Muscle layer of duodenum (tissue), 2 donors: ENCODE results near the gene NUPR1.
"Not testable (repeated sequence)": the region's sequence is repeated elsewhere in the genome, so short reads cannot be mapped to it uniquely, and the experiment has no call there.

Experiments used
- H3K27ac ChIP-seq: one replicate; pipeline ENCODE4 v1.7.0; 2013; ENCODE audit warnings: mild to moderate bottlenecking, low read length
- H3K27me3 ChIP-seq: one replicate; pipeline ENCODE4 v1.7.0; 2013; ENCODE audit warnings: low read depth, mild to moderate bottlenecking, control low read depth, low read length
- H3K36me3 ChIP-seq, 2 donors: one replicate each; pipeline ENCODE4 v1.7.0; 2013; ENCODE audit warnings: low read length in 2 of 2, control low read depth in 1 of 2, mild to moderate bottlenecking in 1 of 2; ENCODE audit not compliant: insufficient read depth in 2 of 2, control insufficient read depth in 1 of 2
- H3K4me1 ChIP-seq, 2 donors: one replicate each; pipeline ENCODE4 v1.7.0; 2013; ENCODE audit warnings: low read length in 2 of 2, mild to moderate bottlenecking in 2 of 2, control low read depth in 1 of 2, moderate library complexity in 1 of 2; ENCODE audit not compliant: insufficient read depth in 2 of 2, control insufficient read depth in 1 of 2
- H3K4me3 ChIP-seq, 2 donors: one replicate each; pipeline ENCODE4 v1.7.0; 2013; ENCODE audit warnings: low read length in 2 of 2, low read depth in 1 of 2, mild to moderate bottlenecking in 1 of 2
- H3K9me3 ChIP-seq, 2 donors: one replicate each; pipeline ENCODE4 v1.7.0; 2013; ENCODE audit warnings: low read length in 2 of 2, control low read depth in 1 of 2, mild to moderate bottlenecking in 1 of 2; ENCODE audit not compliant: control insufficient read depth in 1 of 2
- donor health status: healthy.

The NUPR1 gene

DNA sequence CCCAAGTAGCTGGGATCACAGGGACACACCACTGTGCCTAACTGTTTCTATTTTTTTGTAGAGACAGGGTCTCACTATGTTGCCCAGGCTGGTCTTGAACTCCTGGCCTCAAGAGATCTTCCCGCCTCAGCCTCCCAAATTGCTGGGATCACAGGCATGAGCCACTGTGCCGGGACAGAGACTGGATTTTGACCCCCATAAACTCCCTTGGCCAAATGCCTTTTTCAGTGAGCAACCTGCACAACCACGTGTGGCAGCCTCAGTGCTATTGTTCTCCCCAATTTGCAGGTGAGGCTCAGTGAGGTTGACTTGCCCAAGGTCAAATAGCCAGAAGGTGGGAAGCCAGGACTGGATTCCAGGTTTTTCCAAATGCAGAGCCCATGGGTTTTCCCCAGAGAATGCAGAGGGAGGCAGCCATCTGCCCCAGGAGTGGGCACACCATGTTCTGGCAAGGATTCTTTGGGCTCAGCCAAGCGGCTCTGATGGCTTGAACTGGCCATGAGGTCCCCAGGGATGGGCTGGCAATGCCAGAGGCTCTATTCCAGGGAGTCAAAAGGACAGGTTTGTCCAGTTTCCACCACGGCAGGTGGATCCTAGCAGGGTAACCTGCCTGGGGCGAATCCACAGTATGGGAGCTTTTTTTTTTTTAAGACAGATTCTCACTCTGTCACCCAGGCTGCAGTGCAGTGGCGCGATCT lies 33.9 kb downstream of the NUPR1 start:
- H3K4me3 ChIP-seq = no peak overlapping the region
- no peak overlapping the region for H3K27ac ChIP-seq

DNA sequence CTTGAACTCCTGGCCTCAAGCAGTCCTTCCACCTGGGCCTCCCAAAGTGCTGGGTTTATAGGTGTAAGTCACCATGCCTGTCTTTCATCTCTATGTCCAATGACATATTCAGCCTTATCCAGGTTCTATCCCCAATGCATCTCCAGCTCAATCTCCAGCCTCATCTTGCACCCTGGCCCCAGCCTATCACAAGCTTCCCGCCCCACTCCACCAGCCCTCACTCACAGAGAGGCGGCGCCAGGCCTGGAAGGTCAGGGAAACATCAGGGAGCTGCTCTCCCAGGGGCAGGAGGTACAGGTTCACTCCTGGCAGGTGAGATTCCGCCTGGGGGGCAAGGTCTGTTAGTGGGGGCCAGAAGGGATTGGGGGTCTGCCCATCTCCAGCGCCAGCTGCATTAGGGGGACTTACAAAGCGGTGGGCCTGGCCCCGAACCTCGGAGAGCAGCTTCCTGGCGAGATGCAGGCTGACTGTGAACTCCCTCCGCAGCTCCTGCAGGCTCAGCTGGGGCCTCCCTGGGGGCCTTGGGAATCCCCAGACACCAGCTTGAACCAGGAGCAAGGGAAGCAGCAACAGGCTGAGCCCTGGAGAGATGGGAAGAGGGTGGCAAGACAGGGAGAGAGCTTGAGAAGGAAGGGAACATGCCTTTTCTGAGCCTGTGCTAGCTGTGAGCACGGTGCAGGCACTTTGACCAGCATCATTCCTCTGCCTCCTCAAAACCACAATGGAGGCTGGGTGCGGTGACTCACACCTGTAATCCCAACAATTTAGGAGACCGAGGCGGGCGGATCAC lies 35.1 kb downstream of the NUPR1 start:
- Histone ChIP-seq H3K4me1 (no peaks in the 10 kb centered on the region), H3K36me3 (no peaks in the 10 kb centered on the region), H3K9me3 (no peaks in the 10 kb centered on the region), H3K27ac (no peak overlapping the region), H3K27me3 (no peaks in the 10 kb centered on the region), H3K4me3 (no peak overlapping the region)

More for the DNA sequence above, 33.9 kb downstream of the NUPR1 start:
- Histone ChIP-seq H3K36me3 (no peaks in the 10 kb centered on the region), H3K27me3 (no peaks in the 10 kb centered on the region), H3K4me1 (no peaks in the 10 kb centered on the region), H3K9me3 (no peaks in the 10 kb centered on the region)

DNA sequence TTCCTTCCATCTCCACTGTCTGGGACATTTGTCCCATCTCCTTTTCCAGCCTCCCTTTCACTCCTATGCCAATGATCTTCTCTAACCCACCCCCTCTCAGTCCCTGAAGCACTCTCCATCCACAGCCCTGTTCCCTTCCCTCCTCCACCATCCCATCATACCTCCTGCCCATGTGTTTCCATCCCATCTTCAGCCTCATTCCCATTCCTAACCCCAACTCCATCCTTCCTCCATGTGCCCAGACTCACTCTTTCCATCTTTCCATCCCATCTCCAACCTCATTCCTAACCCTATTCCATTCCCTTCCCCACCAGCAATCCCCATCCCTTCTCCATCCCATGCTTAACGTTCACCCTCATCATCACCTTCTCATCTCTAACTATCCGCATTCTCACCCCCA lies 36.5 kb downstream of the NUPR1 start:
- Histone ChIP-seq H3K9me3 (no peaks in the 10 kb centered on the region), H3K4me3 (no peak overlapping the region), H3K36me3 (no peaks in the 10 kb centered on the region), H3K27ac (no peak overlapping the region), H3K27me3 (no peaks in the 10 kb centered on the region), H3K4me1 (no peaks in the 10 kb centered on the region)

DNA sequence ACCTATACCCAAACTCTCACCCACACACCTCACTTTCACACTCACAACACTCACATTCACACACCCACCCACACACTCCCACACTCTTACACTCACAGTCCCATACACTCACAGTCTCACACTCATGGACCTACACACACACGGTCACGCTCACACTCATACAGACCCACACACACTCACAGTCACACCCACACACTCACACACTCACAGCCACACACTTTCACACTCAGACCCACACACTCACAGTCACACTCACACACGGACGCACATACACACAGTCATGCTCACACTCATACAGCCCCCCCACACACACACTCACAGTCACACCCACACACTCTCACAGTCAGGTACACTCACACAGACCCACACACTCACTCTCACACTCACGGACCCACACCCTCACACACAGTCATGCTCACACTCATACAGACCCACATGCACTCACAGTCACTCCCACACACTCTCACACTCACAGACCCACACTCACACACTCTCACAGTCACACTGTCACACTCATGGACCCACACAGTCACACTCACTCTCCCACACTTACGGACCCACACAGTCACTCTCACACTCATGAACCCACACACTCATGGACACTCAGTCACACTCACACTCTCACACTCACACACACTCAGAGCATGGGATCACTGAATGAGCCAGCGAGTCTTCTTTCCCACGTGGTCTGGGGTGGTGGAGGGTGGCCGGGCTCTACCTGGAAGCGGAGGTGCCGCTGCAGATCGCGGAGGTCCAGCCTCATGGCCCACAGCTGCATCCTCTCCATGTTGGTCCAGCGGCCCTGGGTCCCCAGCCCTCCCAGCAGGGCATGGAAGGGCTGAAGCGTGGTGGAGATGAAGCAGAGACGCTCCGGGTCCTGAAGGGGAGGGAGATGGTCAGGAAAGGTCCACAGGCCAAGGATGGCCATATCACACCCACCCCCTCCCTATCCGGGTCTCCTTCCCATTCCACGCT lies 37.2 kb downstream of the NUPR1 start:
- Histone ChIP-seq H3K9me3 (no peaks in the 10 kb centered on the region), H3K36me3 (no peaks in the 10 kb centered on the region), H3K4me1 (no peaks in the 10 kb centered on the region), H3K27me3 (no peaks in the 10 kb centered on the region), H3K27ac (no peak overlapping the region), H3K4me3 (no peak overlapping the region)

DNA sequence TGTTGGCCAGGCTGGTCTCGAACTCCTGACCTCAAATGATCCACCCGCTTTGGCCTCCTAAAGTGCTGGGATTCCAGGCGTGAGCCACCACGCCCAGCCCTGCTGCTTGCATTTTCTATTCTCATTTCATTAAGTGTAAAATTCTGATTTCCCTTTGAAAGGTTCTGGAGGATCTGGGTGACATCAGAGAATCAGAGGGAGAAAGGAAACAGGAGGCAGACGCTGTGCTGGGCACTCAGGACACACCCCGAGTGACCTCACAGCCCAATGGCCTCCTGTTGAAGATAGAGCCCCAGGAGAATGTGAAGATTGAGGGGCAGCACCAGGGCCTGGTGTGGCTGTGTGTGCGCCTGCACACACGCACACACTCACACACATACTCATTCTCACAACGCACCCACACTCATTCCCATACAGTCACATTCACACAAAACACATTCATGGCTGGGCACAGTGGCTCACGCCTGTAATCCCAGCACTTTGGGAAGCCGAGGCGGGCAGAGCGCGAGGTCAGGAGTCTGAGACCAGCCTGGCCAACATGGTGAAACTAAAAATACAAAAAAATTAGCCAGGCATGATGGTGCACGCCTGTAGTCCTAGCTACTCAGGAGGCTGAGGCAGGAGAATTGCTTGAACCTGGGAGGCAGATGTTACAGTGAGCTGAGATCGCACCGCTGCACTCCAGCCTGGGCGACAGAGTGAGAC lies 38.1 kb downstream of the NUPR1 start:
- not testable (repeated sequence) for H3K36me3 ChIP-seq, H3K27ac ChIP-seq, H3K4me3 ChIP-seq, H3K9me3 ChIP-seq, H3K4me1 ChIP-seq, H3K27me3 ChIP-seq

DNA sequence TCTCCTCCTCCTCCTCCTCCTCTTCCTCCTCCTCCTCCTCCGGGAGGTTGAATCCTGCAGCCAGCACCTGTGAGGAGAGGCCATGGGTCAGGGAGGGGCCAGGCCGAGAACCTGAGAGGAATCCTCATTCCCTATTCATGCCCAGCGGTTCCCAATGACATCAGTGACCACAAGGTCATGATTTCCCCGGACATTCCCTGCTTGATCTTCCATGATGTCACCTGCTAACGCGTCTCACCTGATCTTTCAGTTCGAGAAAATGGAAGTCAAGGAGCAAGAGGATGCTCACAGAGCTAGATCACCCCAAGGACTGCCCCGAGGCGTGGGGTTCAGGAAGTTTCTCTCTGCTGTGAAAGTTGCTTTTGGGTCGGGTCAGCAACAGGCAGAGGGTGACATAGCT lies 38.9 kb downstream of the NUPR1 start:
- Histone ChIP-seq H3K27ac (no peak overlapping the region), H3K4me1 (no peaks in the 10 kb centered on the region), H3K4me3 (no peak overlapping the region), H3K9me3 (no peaks in the 10 kb centered on the region), H3K36me3 (no peaks in the 10 kb centered on the region), H3K27me3 (no peaks in the 10 kb centered on the region)

DNA sequence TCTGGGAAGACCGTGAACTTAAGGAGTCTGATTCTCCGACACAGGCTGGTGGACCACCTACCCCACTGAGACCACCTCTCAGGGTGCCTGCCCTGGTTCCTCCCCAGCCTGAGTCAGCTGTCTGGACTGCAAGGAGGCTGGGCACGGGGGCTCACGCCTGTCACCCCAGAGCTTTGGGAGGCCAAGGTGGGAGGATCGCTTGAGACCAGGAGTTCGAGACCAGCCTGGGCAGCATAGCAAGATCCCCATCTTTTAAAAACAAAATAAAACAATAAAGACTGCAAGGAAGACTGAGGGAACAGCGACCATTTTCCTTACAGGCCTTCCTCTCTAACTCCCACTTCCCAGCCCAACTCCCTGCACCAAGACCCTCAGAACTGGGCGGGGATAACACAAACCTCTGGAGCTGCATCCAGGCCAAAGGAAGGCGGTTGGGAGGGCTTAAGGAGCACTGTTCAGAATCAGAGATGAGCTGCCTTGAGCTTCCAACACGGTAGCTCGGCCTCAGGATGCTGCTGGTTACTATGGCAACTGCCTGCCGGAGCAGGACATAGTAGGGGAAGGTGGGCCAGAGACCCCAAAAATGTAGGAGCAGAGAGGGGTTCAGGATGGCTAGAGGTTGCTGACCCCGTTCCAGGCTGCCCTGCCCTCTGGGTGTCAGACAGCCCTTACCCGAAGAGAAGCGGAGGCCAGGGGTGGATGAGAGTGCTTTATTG lies 40.0 kb downstream of the NUPR1 start:
- H3K9me3 ChIP-seq = no peaks in the 10 kb centered on the region
- no peak overlapping the region for H3K27ac ChIP-seq
- H3K4me3 ChIP-seq = no peak overlapping the region
- H3K4me1 ChIP-seq = no peaks in the 10 kb centered on the region
- H3K27me3 ChIP-seq = no peaks in the 10 kb centered on the region
- no peaks in the 10 kb centered on the region for H3K36me3 ChIP-seq

DNA sequence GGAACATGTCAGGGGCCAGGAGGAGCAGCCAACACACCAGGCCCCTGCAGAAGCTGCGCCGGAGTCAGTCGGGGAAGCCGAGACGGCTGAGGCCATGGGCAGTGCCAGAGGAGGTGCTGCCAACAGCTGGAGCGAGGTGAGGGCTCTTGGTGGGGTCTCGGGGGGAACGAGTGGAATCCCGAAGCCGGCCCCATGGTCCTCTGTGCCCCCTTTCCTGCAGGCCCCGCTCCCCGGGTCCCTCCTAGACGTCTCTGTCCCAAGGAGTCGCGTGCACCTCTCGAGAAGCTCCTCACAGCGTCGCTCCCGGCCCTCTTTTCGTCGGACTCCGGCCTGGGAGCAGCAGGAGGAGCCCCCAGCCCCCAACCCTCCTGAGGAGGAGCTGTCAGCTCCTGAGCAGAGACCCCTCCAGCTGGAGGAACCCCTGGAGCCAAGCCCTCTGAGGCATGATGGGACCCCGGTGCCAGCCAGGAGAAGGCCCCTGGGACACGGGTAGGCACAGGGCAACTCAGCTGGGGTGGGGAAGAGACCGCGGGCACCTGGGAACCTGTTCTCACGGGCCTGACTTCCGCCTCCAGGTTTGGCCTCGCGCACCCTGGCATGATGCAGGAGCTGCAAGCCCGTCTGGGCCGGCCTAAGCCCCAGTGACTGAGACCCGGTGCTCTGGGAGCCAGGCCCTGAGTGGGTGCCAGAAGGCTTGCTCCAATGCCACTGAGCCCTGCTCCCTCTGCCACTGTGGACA lies 40.7 kb downstream of the NUPR1 start:
- Histone ChIP-seq H3K27ac (no peak overlapping the region), H3K4me3 (no peak overlapping the region), H3K27me3 (no peaks in the 10 kb centered on the region), H3K9me3 (no peaks in the 10 kb centered on the region), H3K4me1 (no peaks in the 10 kb centered on the region), H3K36me3 (no peaks in the 10 kb centered on the region)

DNA sequence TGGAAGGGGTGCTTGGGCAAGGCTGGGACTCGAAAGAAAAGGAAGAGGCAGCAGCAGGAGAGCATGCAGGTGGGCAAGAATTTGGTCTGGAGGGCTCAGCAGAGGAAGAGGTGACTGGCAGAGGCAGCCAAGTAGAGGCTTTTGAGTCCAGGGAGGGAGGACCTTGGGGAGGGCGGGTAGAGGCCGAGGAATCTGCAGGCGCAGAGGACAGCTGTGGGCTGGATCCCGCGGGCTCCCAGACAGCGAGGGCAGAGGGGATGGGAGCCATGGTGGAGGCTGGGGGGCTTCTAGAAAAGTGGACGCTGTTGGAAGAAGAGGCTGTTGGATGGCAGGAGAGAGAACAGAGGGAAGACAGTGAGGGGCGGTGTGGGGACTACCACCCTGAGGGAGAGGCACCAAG lies 41.4 kb downstream of the NUPR1 start:
- Histone ChIP-seq H3K27ac (no peak overlapping the region), H3K9me3 (no peaks in the 10 kb centered on the region), H3K4me1 (no peaks in the 10 kb centered on the region), H3K27me3 (no peaks in the 10 kb centered on the region), H3K36me3 (no peaks in the 10 kb centered on the region), H3K4me3 (no peak overlapping the region)

DNA sequence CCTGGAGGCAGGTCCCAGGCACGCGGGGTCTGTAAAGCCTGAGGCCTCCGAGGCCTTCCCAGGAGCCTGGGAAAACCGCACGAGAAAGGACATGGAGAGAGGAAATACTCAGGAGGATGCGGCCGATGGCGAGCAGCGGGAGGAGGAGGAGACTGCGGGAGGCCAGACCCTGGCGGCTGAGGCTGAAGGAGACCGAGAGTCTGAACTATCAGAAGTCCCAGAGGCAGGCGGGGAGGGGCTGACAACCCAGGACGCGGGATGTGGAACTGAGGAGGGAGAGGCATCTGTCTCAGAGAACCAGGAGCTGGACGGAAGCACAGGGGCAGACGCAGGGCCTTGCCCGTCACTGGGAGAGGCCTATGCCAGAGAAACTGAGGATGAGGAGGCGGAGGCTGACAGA lies 41.9 kb downstream of the NUPR1 start:
- Histone ChIP-seq H3K4me3 (no peak overlapping the region), H3K9me3 (no peaks in the 10 kb centered on the region), H3K36me3 (no peaks in the 10 kb centered on the region), H3K27ac (no peak overlapping the region), H3K4me1 (no peaks in the 10 kb centered on the region), H3K27me3 (no peaks in the 10 kb centered on the region)
